Loucy (cell line): ENCODE measurements around the gene EPSTI1.

ENCODE experiments used
- CTCF ChIP-seq: fragments of 200-600 bp; sonication (generic); conservative IDR thresholded peaks from 2 replicates; pipeline ENCODE4 v1.5.1; 2014; ENCODE audit warnings: mild to moderate bottlenecking, antibody characterized with exemption, low read length
- EZH2phosphoT487 ChIP-seq: fragments of 200-600 bp; IDR thresholded peaks from 2 replicates; pipeline ENCODE4 v1.6.1; 2018; ENCODE audit warnings: antibody characterized with exemption, mild to moderate bottlenecking, moderate library complexity, borderline replicate concordance

- TF ChIP-seq CTCF (no peak), EZH2phosphoT487 (no peak)
These were observed 126.9 kb downstream of the EPSTI1 start for GRCh38 chr13:42864952-42865767.
